Measurements from ENCODE around the gene PEX19. TPM values are rescaled to one million over a fixed set of nuclear protein-coding genes. Genes with fewer than 3 reads are reported as not detected.
A peak's percentile ranks its signal among the peaks of the same experiment; 100 is the strongest.

Gene PEX19
- total RNA-seq, 4 donors from 2014 or later: 61.9 to 151 (median 82.4) TPM

DNA sequence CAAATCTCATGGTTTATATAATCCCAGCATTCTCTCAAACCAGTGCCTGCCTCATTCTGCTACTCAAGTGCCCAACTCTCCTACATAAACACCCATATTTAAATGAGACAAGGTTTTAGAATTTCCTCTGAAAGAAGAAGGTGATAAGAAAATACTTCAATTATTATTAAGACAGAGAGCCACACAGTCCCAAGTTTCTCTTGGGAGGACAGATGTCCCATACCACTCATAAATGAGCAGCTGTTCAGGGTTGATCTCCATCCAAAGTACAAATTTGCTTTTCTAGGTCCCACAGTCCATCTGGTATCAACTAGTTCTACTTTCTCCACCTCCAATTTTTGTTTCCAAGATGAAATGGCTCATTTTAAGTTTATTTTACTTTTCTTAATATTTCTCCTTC is 33.9 kb downstream of the PEX19 start:
- Histone ChIP-seq H3K27ac (peak overlapping the region; percentile 61 to 86 (median 81)), H3K4me3 (no peak overlapping the region), H3K36me3 (peaks cover 0 to 9% of the 10 kb centered on the region in 2 donors), H3K27me3 (no peaks in the 10 kb centered on the region), H3K4me1 (peaks cover 56 to 57% of the 10 kb centered on the region in 2 donors), H3K9me3 (no peaks in the 10 kb centered on the region)
- no peak for DNase-seq
- TF ChIP-seq, protein P1, sequence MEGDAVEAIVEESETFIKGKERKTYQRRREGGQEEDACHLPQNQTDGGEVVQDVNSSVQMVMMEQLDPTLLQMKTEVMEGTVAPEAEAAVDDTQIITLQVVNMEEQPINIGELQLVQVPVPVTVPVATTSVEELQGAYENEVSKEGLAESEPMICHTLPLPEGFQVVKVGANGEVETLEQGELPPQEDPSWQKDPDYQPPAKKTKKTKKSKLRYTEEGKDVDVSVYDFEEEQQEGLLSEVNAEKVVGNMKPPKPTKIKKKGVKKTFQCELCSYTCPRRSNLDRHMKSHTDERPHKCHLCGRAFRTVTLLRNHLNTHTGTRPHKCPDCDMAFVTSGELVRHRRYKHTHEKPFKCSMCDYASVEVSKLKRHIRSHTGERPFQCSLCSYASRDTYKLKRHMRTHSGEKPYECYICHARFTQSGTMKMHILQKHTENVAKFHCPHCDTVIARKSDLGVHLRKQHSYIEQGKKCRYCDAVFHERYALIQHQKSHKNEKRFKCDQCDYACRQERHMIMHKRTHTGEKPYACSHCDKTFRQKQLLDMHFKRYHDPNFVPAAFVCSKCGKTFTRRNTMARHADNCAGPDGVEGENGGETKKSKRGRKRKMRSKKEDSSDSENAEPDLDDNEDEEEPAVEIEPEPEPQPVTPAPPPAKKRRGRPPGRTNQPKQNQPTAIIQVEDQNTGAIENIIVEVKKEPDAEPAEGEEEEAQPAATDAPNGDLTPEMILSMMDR (IDR thresholded peaks at IDR 0.05 in 4 of 5, conservative IDR thresholded peaks at IDR 0.05 in 1 of 5): no peak
- no peak for TF ChIP-seq POLR2A (IDR thresholded peaks at IDR 0.05)
- intact Hi-C loops (cut with DNase I; ENCODE audit: low total_unique reads) (no loop called here), in situ Hi-C loops (cut with MboI; ENCODE audit: low sequenced_read_pairs in 4 of 4) (loop anchor here in 3 of 4 donors (5.0 to 10.0 kb wide), 4 partner anchors 59 to 156 kb away; partner anchors contain the start of genes CASQ1 (in 2 of the 3) and IGSF8 (in 1 of the 3))
- peak in 1 of 2 donors; percentile 35 for ATAC-seq

GRCh38 chr1:160247053-160247452 is 37.9 kb downstream of the PEX19 start:
- in situ Hi-C loops (cut with MboI; ENCODE audit: low sequenced_read_pairs in 4 of 4): loop anchor here in 1 of 4 donors (5.0 kb wide), 1 partner anchor 55 kb away; the partner anchor contains the start of gene CASQ1
- ATAC-seq: no peak
- H3K27ac ChIP-seq: peak overlapping the region; percentile 74 to 86 (median 84)

DNA sequence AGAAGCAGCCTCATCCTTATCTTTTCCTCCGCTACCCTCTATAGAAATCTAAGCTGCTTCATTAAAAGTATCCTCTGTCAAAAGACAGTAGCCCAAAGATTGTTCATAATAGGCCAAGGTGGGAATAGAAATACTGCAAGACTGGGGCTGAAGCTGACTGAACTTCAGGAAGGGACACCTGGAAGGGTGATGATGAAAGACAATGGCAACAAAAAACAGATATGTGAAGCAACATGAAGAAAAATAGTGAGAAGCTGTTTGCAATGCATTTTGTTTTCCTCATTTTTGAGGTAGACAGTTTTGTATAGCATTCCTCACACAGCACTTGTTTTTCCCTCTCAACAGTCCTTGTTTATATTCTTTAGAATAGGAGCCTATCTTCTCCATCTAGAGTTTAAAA is 39.5 kb downstream of the PEX19 start:
- Histone ChIP-seq H3K9me3 (no peaks in the 10 kb centered on the region), H3K27ac (peak overlapping the region; percentile 74 to 86 (median 84)), H3K4me1 (peaks cover 72 to 79% of the 10 kb centered on the region in 2 donors), H3K36me3 (peaks cover 0 to 11% of the 10 kb centered on the region in 2 donors), H3K27me3 (no peaks in the 10 kb centered on the region), H3K4me3 (no peak overlapping the region)
- ATAC-seq (no peak), DNase-seq (no peak)
- in situ Hi-C loops (cut with MboI; ENCODE audit: low sequenced_read_pairs in 4 of 4): loop anchor here in 1 of 4 donors (5.0 kb wide), 1 partner anchor 53 kb away; the partner anchor contains the start of gene CASQ1
- no peak for TF ChIP-seq POLR2A (IDR thresholded peaks at IDR 0.05)
- TF ChIP-seq, protein P1 (IDR thresholded peaks at IDR 0.05 in 4 of 5, conservative IDR thresholded peaks at IDR 0.05 in 1 of 5): no peak
- intact Hi-C loops (cut with DNase I; ENCODE audit: low total_unique reads): no loop called here

More at GRCh38 chr1:160247053-160247452, 37.9 kb downstream of the PEX19 start:
- Histone ChIP-seq H3K36me3 (no peaks in the 10 kb centered on the region), H3K4me3 (no peak overlapping the region), H3K27me3 (no peaks in the 10 kb centered on the region), H3K4me1 (peaks cover 84 to 86% of the 10 kb centered on the region in 2 donors), H3K9me3 (no peaks in the 10 kb centered on the region)
- DNase-seq: no peak
- TF ChIP-seq, protein P1 (IDR thresholded peaks at IDR 0.05 in 4 of 5, conservative IDR thresholded peaks at IDR 0.05 in 1 of 5): no peak
- no peak for TF ChIP-seq POLR2A (IDR thresholded peaks at IDR 0.05)
- intact Hi-C loops (cut with DNase I; ENCODE audit: low total_unique reads): no loop called here

GRCh38 chr1:160244209-160244608 is 40.7 kb downstream of the PEX19 start:
- peak overlapping the region; percentile 74 to 86 (median 84) for H3K27ac ChIP-seq
- in situ Hi-C loops (cut with MboI; ENCODE audit: low sequenced_read_pairs in 4 of 4): no loop called here
- no peaks in the 10 kb centered on the region for H3K27me3 ChIP-seq
- no peak overlapping the region for H3K4me3 ChIP-seq
- ATAC-seq (peak; percentile 79 to 86), DNase-seq (no peak)
- peaks cover 0 to 23% of the 10 kb centered on the region in 2 donors for H3K36me3 ChIP-seq
- H3K9me3 ChIP-seq: no peaks in the 10 kb centered on the region
- intact Hi-C loops (cut with DNase I; ENCODE audit: low total_unique reads): no loop called here
- H3K4me1 ChIP-seq: peaks cover 67 to 70% of the 10 kb centered on the region in 2 donors
- TF ChIP-seq, protein P1 (IDR thresholded peaks at IDR 0.05 in 4 of 5, conservative IDR thresholded peaks at IDR 0.05 in 1 of 5): no peak
- TF ChIP-seq POLR2A (IDR thresholded peaks at IDR 0.05): no peak
